Lung (tissue), 12 donors: ENCODE measurements around the gene VPS11. TPM values are rescaled to one million over a fixed set of nuclear protein-coding genes. Genes with fewer than 3 reads are reported as not detected.

Experiments used
- ATAC-seq: fragments of 200-7000 bp; cut with Tn5 transposase; one replicate; pipeline ENCODE4 v1.9.1; 2020; ENCODE audit warnings: moderate number of reproducible peaks; ENCODE audit not compliant: insufficient read depth, low FRiP score
- DNase-seq, 3 donors: peaks; one replicate each; pipeline ENCODE4 v3.0.0-alpha.2; 2013 to 2017
- H3K27ac ChIP-seq, 2 donors: one replicate each; pipeline ENCODE4 v1.5.1; 2013; ENCODE audit warnings: mild to moderate bottlenecking in 2 of 2, moderate library complexity in 2 of 2, control low read depth in 1 of 2, inconsistent platforms in 1 of 2, low read depth in 1 of 2, low read length in 1 of 2
- H3K27me3 ChIP-seq, 3 donors: one replicate each; pipeline ENCODE4 v1.5.1; 2013; ENCODE audit warnings: low read length in 2 of 3; ENCODE audit not compliant: control insufficient read depth in 3 of 3, insufficient read depth in 3 of 3
- H3K36me3 ChIP-seq, 4 donors: one replicate each; pipeline ENCODE4 v1.5.1; 2013; ENCODE audit warnings: low read length in 4 of 4, mild to moderate bottlenecking in 1 of 4, moderate library complexity in 1 of 4; ENCODE audit not compliant: control insufficient read depth in 4 of 4, insufficient read depth in 4 of 4
- H3K4me1 ChIP-seq, 5 donors: one replicate each; pipeline ENCODE4 v1.5.1; 2013; ENCODE audit warnings: low read length in 5 of 5, mild to moderate bottlenecking in 2 of 5, moderate library complexity in 1 of 5; ENCODE audit not compliant: control insufficient read depth in 5 of 5, insufficient read depth in 5 of 5
- H3K4me3 ChIP-seq: one replicate; pipeline ENCODE4 v1.5.1; 2013; ENCODE audit warnings: mild to moderate bottlenecking, control low read depth, moderate library complexity
- H3K9ac ChIP-seq, 2 donors: one replicate each; pipeline ENCODE4 v1.5.1; 2013; ENCODE audit warnings: low read length in 2 of 2, control low read depth in 1 of 2; ENCODE audit not compliant: insufficient read depth in 1 of 2
- H3K9me3 ChIP-seq, 4 donors: one replicate each; pipeline ENCODE4 v1.5.1; 2013; ENCODE audit warnings: low read length in 3 of 4, mild to moderate bottlenecking in 1 of 4, moderate library complexity in 1 of 4; ENCODE audit not compliant: control insufficient read depth in 4 of 4, insufficient read depth in 3 of 4
- CTCF ChIP-seq: IDR thresholded peaks from 2 replicates; pipeline ENCODE4 v1.5.1; 2012; ENCODE audit warnings: mild to moderate bottlenecking; ENCODE audit errors: control extremely low read depth, extremely low read depth
- WGBS, 2 donors: extraction: QIAGEN DNeasy Blood & Tissue Kit; methylation state at CpG; one replicate each; pipeline ENCODE4 v1.1.7; 2013; 5-methylcytosine and 5-hydroxymethylcytosine counted together
- polyA plus RNA-seq, 2 donors: library from polyadenylated mRNA; stranded (reverse); fragments of 200-250 nt; gene quantifications; one replicate each; pipeline ENCODE4 v1.2.1, GENCODE V29; 2013
- total RNA-seq, 2 donors: library from RNA; depleted of rRNA in 1 of 2; stranded (reverse); fragments of >200 nt in 1 of 2; gene quantifications; one replicate each; pipeline ENCODE4 v1.2.1, GENCODE V29; 2014 to 2021
- donor health status: control.
- donor health status: control.
- donor health status: Bipolar disorder and iron deficiency.
- donor health status: healthy.
- donor health status: DM: yes; HTN: yes; CAD: no.

Gene VPS11
- total and polyA plus RNA-seq, 4 donors: 33.8 to 56.1 (median 35.3) TPM

DNA sequence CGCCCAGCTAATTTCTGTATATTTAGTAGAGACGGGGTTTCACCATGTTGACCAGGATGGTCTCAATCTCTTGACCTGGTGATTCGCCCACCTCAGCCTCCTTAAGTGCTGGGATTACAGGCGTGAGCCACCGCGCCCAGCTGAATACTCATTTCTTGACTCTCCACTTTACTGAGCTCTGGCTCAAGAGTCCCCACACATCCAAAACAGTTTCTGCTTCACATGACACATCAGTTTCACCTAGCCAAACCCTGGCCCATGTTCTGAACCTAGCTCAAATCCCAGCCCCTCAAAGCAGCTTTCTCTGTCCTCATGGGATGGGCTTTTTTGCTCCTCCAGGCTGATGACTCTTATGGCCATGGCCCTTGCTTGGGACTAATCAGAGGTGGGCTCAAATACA lies 20.4 kb upstream of the VPS11 start:
- no peak for TF ChIP-seq CTCF
- WGBS, 2 donors: 87 to 96% methylated on average over 6 of the region's 6 CpGs
- H3K9ac ChIP-seq: no peak overlapping the region
- ATAC-seq: no peak
- no peak overlapping the region for H3K27ac ChIP-seq
- H3K4me3 ChIP-seq: no peak overlapping the region
- no peaks in the 10 kb centered on the region for H3K4me1 ChIP-seq
- H3K9me3 ChIP-seq: no peaks in the 10 kb centered on the region
- no peak for DNase-seq
- H3K27me3 ChIP-seq: no peaks in the 10 kb centered on the region
- H3K36me3 ChIP-seq: peaks cover 32 to 64% (median 38%) of the 10 kb centered on the region in 4 donors

GRCh38 chr11:119048644-119049043 lies 19.0 kb upstream of the VPS11 start:
- no peak overlapping the region for H3K4me3 ChIP-seq
- no peaks in the 10 kb centered on the region for H3K4me1 ChIP-seq
- WGBS, 2 donors: 94 to 96% methylated on average over 9 of the region's 9 CpGs
- no peak for DNase-seq
- no peak overlapping the region for H3K9ac ChIP-seq
- no peaks in the 10 kb centered on the region for H3K9me3 ChIP-seq
- no peak overlapping the region for H3K27ac ChIP-seq
- no peak for TF ChIP-seq CTCF
- ATAC-seq: no peak
- H3K36me3 ChIP-seq: peaks cover 39 to 77% (median 49%) of the 10 kb centered on the region in 4 donors
- H3K27me3 ChIP-seq: no peaks in the 10 kb centered on the region

- Histone ChIP-seq H3K4me3 (no peak overlapping the region), H3K9me3 (no peaks in the 10 kb centered on the region), H3K9ac (no peak overlapping the region), H3K36me3 (peaks cover 39 to 81% (median 53%) of the 10 kb centered on the region in 4 donors), H3K27me3 (no peaks in the 10 kb centered on the region), H3K4me1 (no peaks in the 10 kb centered on the region), H3K27ac (no peak overlapping the region)
- WGBS, 2 donors: 94 to 96% methylated on average over 7 of the region's 7 CpGs
- no peak for TF ChIP-seq CTCF
- ATAC-seq (no peak), DNase-seq (no peak)
Observed at GRCh38 chr11:119049081-119049480, 18.5 kb upstream of the VPS11 start.
